Spleen (tissue), 11 donors: ENCODE data around the gene FA2H. TPM values are rescaled to one million over a fixed set of nuclear protein-coding genes. Genes with fewer than 3 reads are reported as not detected.
"Not testable (repeated sequence)": the region's sequence is repeated elsewhere in the genome, so short reads cannot be mapped to it uniquely, and the experiment has no call there.

Source experiments
- DNase-seq: peaks from one replicate; pipeline ENCODE4 v3.0.0-alpha.2; 2020
- H3K27ac ChIP-seq, 8 donors: fragments of 200-600 bp; sonication (generic) in 7 of 8; 1 replicate in 4 of 8; 2 replicates in 4 of 8; pipeline versions ENCODE4 v1.5.0 to v1.8.0; 2016 to 2021; ENCODE audit warnings: inconsistent platforms in 4 of 8, mild to moderate bottlenecking in 4 of 8, moderate library complexity in 1 of 8
- H3K27me3 ChIP-seq, 7 donors: fragments of 200-600 bp; sonication (generic) in 6 of 7; replicated peaks in 1 of 7; 1 replicate in 4 of 7; 2 replicates in 3 of 7; pipeline versions ENCODE4 v1.5.0 to v1.8.0; 2016 to 2021; ENCODE audit warnings: inconsistent platforms in 3 of 7, mild to moderate bottlenecking in 1 of 7
- H3K36me3 ChIP-seq, 6 donors: fragments of 200-600 bp; sonication (generic) in 5 of 6; 1 replicate in 4 of 6; 2 replicates in 2 of 6; pipeline versions ENCODE4 v1.5.0 to v1.8.0; 2016 to 2021; ENCODE audit warnings: inconsistent platforms in 2 of 6
- H3K4me1 ChIP-seq, 6 donors: fragments of 200-600 bp; sonication (generic) in 5 of 6; 1 replicate in 3 of 6; 2 replicates in 3 of 6; pipeline versions ENCODE4 v1.5.0 to v1.8.0; 2016 to 2021; ENCODE audit warnings: inconsistent platforms in 3 of 6
- H3K4me3 ChIP-seq, 8 donors: fragments of 200-600 bp; sonication (generic) in 7 of 8; 1 replicate in 4 of 8; 2 replicates in 4 of 8; pipeline versions ENCODE4 v1.5.0 to v1.8.0; 2016 to 2021; ENCODE audit warnings: inconsistent platforms in 4 of 8, mild to moderate bottlenecking in 4 of 8, moderate library complexity in 2 of 8
- H3K9me3 ChIP-seq, 8 donors: fragments of 200-600 bp; sonication (generic) in 7 of 8; 1 replicate in 4 of 8; 2 replicates in 4 of 8; pipeline versions ENCODE4 v1.5.0 to v1.8.0; 2016 to 2021; ENCODE audit warnings: inconsistent platforms in 4 of 8
- CTCF ChIP-seq, 11 experiments: fragments of 200-600 bp in 7 of 11; fragments of 450-650 bp in 4 of 11; sonication (generic) in 4 of 11; IDR thresholded peaks in 8 of 11; conservative IDR thresholded peaks in 3 of 11; 1 replicate in 7 of 11; 2 replicates in 4 of 11; pipeline versions ENCODE4 v1.4.0 to v1.8.0; 2016 to 2021; ENCODE audit warnings: antibody characterized with exemption in 11 of 11, inconsistent platforms in 4 of 11, mild to moderate bottlenecking in 1 of 11
- POLR2A ChIP-seq, 3 donors: fragments of 450-650 bp; IDR thresholded peaks; one replicate each; pipeline ENCODE4 v1.5.1; 2017; ENCODE audit warnings: antibody characterized with exemption in 3 of 3, mild to moderate bottlenecking in 1 of 3
- POLR2AphosphoS5 ChIP-seq, 3 donors: sonication (generic); formaldehyde crosslinking; IDR thresholded peaks; one replicate each; pipeline ENCODE4 v1.5.1; 2017; ENCODE audit warnings: antibody characterized with exemption in 3 of 3
- WGBS, 5 donors: extraction: QIAGEN DNeasy Blood & Tissue Kit in 3 of 5; methylation state at CpG; one replicate each; pipeline versions ENCODE4 v1.1.5 to v1.1.7; 2013 to 2018; 5-methylcytosine and 5-hydroxymethylcytosine counted together
- intact Hi-C: fragments of 100-400 bp; cut with DNase I; formaldehyde crosslinking; loops from one replicate; pipeline ENCODE4 v1.15.0; 2023; ENCODE audit warnings: low total_unique reads
- polyA plus RNA-seq, 3 donors: library from polyadenylated mRNA; stranded (reverse); fragments of 200-250 nt; gene quantifications; one replicate each; pipeline ENCODE4 v1.2.1, GENCODE V29; 2013
- total RNA-seq, 7 donors: library from RNA; depleted of rRNA in 3 of 7; stranded (reverse); fragments of >200 nt in 3 of 7; fragmentation: NEBNext Ultra II Directional in 4 of 7; extraction: Animal tissue kit (Norgen Biotek cat#: 25700) in 4 of 7; gene quantifications; one replicate each; pipeline versions ENCODE4 v1.1.0 to v1.2.1, GENCODE V29; 2016 to 2021
- donor health status: healthy with polysubstance abuse.
- donor health status: DM: no; HTN: no; CAD: no; lungs with moderate emphysema.
- donor health status: DM: no; HTN: no; CAD: no.
- donor health status: Bipolar disorder and iron deficiency.
- donor health status: healthy.
- donor health status: DM: no; HTN: no; CAD: no.
- donor health status: DM: yes; HTN: yes; CAD: no.

FA2H gene
- total and polyA plus RNA-seq, 10 donors = 0.23 to 2.6 (median 0.59) TPM

- Histone ChIP-seq H3K4me1 (peaks cover 0 to 8% (median 0%) of the 10 kb centered on the region in 6 donors), H3K4me3 (no peak overlapping the region), H3K9me3 (peaks cover 2 to 14% (median 11%) of the 10 kb centered on the region in 8 donors), H3K27me3 (peaks cover 0 to 16% (median 0%) of the 10 kb centered on the region in 7 donors), H3K36me3 (no peaks in the 10 kb centered on the region), H3K27ac (no peak overlapping the region)
- intact Hi-C loops = no loop called here
- WGBS, 5 donors = 86 to 95% (median 92%) methylated on average over 12 of the region's 12 CpGs
- no peak for TF ChIP-seq POLR2A (IDR thresholded peaks at IDR 0.05)
- no peak for TF ChIP-seq POLR2AphosphoS5 (IDR thresholded peaks at IDR 0.05)
- no peak for TF ChIP-seq CTCF (IDR thresholded peaks at IDR 0.05 in 8 of 11, conservative IDR thresholded peaks at IDR 0.05 in 3 of 11)
- DNase-seq = no peak
These were observed 48.8 kb downstream of the FA2H start for GRCh38 chr16:74725651-74726455.

GRCh38 chr16:74724820-74725549 is 49.6 kb downstream of the FA2H start:
- TF ChIP-seq POLR2AphosphoS5 (IDR thresholded peaks at IDR 0.05) (no peak), CTCF (IDR thresholded peaks at IDR 0.05 in 8 of 11, conservative IDR thresholded peaks at IDR 0.05 in 3 of 11) (no peak), POLR2A (IDR thresholded peaks at IDR 0.05) (no peak)
- WGBS, 5 donors = 72 to 85% (median 77%) methylated on average over 10 to 19 of the region's 19 CpGs
- H3K36me3 ChIP-seq = no peaks in the 10 kb centered on the region

GRCh38 chr16:74723256-74723655 is 51.4 kb downstream of the FA2H start:
- intact Hi-C loops = no loop called here
- TF ChIP-seq CTCF (IDR thresholded peaks at IDR 0.05 in 8 of 11, conservative IDR thresholded peaks at IDR 0.05 in 3 of 11) (no peak), POLR2A (IDR thresholded peaks at IDR 0.05) (no peak), POLR2AphosphoS5 (IDR thresholded peaks at IDR 0.05) (no peak)
- DNase-seq = peak; percentile 33
- no peaks in the 10 kb centered on the region for H3K36me3 ChIP-seq
- H3K9me3 ChIP-seq = peaks cover 2 to 14% (median 11%) of the 10 kb centered on the region in 8 donors
- WGBS, 5 donors = 48 to 78% (median 58%) methylated on average over 7 of the region's 7 CpGs
- H3K27me3 ChIP-seq = peaks cover 0 to 16% (median 0%) of the 10 kb centered on the region in 7 donors
- H3K27ac ChIP-seq = no peak overlapping the region
- no peaks in the 10 kb centered on the region for H3K4me1 ChIP-seq
- H3K4me3 ChIP-seq = no peak overlapping the region

More at GRCh38 chr16:74724820-74725549, 49.6 kb downstream of the FA2H start:
- Histone ChIP-seq H3K4me1 (peaks cover 0 to 3% (median 0%) of the 10 kb centered on the region in 6 donors), H3K9me3 (peaks cover 2 to 14% (median 11%) of the 10 kb centered on the region in 8 donors), H3K27me3 (peaks cover 0 to 16% (median 0%) of the 10 kb centered on the region in 7 donors), H3K27ac (no peak overlapping the region), H3K4me3 (no peak overlapping the region)
- intact Hi-C loops = no loop called here
- DNase-seq = no peak

GRCh38 chr16:74722156-74722555 is 52.5 kb downstream of the FA2H start:
- H3K27ac ChIP-seq, H3K36me3 ChIP-seq, H3K4me3 ChIP-seq, intact Hi-C loops, H3K9me3 ChIP-seq, DNase-seq, H3K4me1 ChIP-seq: not testable (repeated sequence)
- peaks cover 0 to 16% (median 0%) of the 10 kb centered on the region in 7 donors for H3K27me3 ChIP-seq
- WGBS, 5 donors = 77 to 94% (median 91%) methylated on average over 2 of the region's 2 CpGs
